Measurements from ENCODE around the gene SLC31A2. TPM values are rescaled to one million over a fixed set of nuclear protein-coding genes. Genes with fewer than 3 reads are reported as not detected.

SLC31A2 gene, protein sequence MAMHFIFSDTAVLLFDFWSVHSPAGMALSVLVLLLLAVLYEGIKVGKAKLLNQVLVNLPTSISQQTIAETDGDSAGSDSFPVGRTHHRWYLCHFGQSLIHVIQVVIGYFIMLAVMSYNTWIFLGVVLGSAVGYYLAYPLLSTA
- total RNA-seq, result 5.8 and 5.9 TPM in 2 replicates

DNA sequence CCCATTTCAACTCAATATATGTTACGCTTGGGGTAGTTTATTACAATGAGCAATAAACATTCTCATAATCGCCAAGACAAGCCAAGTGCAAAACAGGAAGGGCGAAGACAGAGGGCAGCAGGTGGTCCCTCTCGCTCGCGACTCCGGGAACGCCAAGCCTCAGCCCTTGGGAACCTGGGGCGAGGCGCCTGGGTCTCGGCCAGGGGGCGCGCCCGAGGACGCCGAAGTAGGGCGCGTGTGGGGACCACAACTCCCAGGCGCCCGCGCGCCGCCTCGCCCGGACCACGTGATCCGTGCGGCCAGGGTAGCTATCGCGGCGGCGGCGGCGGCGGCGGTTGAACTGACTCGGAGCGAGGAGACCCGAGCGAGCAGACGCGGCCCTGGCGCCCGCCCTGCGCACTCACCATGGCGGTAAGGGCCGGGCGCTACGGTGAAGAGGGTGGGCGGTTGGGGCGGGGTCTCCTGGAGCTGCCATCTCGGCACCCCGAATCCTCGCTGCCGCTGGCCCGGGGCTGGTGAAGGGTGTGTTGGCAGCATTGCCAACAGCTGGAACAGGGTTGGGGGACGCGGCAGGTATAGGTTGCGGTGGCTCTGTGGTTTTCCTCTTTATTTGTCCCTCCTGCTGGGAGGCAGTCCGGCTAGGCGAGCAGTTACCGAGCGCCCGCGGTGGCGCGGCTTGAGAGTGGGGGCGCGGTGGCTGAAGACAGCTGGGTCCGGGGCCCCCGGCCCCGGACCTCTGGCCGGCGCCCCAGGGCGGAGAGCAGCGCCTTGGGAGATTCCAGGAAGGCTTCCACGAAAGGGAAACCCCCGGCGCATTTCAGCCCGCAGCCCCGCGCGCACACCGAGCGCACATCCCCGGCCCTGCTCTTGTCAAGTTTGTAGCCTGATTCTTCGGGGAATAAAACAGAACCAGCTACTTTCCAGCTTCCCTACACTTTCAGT is at the start of gene SLC31A2:
Gene SLC31A2, plus strand, starts transcription at position 338 of the 942 bp plus-strand sequence. Its CDS starts 68 bp downstream, at position 406.

Other genes with a start within 250 kb of the SLC31A2 start
- 0.32 and 0.76 TPM in 2 replicates for gene ZNF883, start 138.8 kb upstream of the SLC31A2 start, total RNA-seq
- gene ZFP37, start 94.3 kb upstream of the SLC31A2 start, total RNA-seq, result 0.97 and 2.0 TPM in 2 replicates
- gene FKBP15, start 70.3 kb downstream of the SLC31A2 start, total RNA-seq, result 9.7 and 17.0 TPM in 2 replicates
- gene SLC31A1, start 70.5 kb downstream of the SLC31A2 start, total RNA-seq, result 14.6 and 21.3 TPM in 2 replicates
- gene CDC26, start 124.6 kb downstream of the SLC31A2 start, total RNA-seq, result 76.7 and 98.0 TPM in 2 replicates
- gene PRPF4, start 124.7 kb downstream of the SLC31A2 start, total RNA-seq, result 27.0 and 38.0 TPM in 2 replicates
- gene RNF183, start 152.4 kb downstream of the SLC31A2 start, total RNA-seq, result not detected in 2 replicates
- gene WDR31, start 189.3 kb downstream of the SLC31A2 start, total RNA-seq, result 0.32 and 0.46 TPM in 2 replicates
- not detected in 2 replicates for gene BSPRY, start 198.5 kb downstream of the SLC31A2 start, total RNA-seq
- 7.8 and 8.8 TPM in 2 replicates for gene HDHD3, start 226.0 kb downstream of the SLC31A2 start, total RNA-seq

All from epithelial cell of umbilical artery (primary cell).